Colonic mucosa (tissue), 4 donors: ENCODE results near the gene BMPER. TPM values are rescaled to one million over a fixed set of nuclear protein-coding genes. Genes with fewer than 3 reads are reported as not detected.
A peak's percentile ranks its signal among the peaks of the same experiment; 100 is the strongest.

Experiments used
- DNase-seq: peaks from one replicate; pipeline ENCODE4 v3.0.0-alpha.2; 2020
- H3K27ac ChIP-seq: fragments of 200-600 bp; one replicate; pipeline ENCODE4 v1.8.0; 2021
- H3K27me3 ChIP-seq: fragments of 200-600 bp; one replicate; pipeline ENCODE4 v1.8.0; 2021
- H3K36me3 ChIP-seq: fragments of 200-600 bp; one replicate; pipeline ENCODE4 v1.8.0; 2021
- H3K4me1 ChIP-seq: fragments of 200-600 bp; one replicate; pipeline ENCODE4 v1.8.0; 2021; ENCODE audit warnings: mild to moderate bottlenecking
- H3K4me3 ChIP-seq: fragments of 200-600 bp; one replicate; pipeline ENCODE4 v1.8.0; 2021
- H3K9ac ChIP-seq, 2 donors: one replicate each; pipeline ENCODE4 v1.7.0; 2013; ENCODE audit warnings: control low read depth in 2 of 2, low read depth in 2 of 2, low read length in 2 of 2
- H3K9me3 ChIP-seq: fragments of 200-600 bp; one replicate; pipeline ENCODE4 v1.8.0; 2021
- intact Hi-C: fragments of 100-400 bp; cut with DNase I; formaldehyde crosslinking; loops from one replicate; pipeline ENCODE4 v1.14.1; 2022
- total RNA-seq, 2 donors: library from RNA; stranded (reverse); fragmentation: NEBNext Ultra II Directional in 1 of 2; extraction: Animal tissue kit (Norgen Biotek cat#: 25700) in 1 of 2; gene quantifications; one replicate each; pipeline ENCODE4 v1.2.1, GENCODE V29; 2021
- TF ChIP-seq, protein P1 (sequence below): fragments of 200-600 bp; IDR thresholded peaks from one replicate; pipeline ENCODE4 v1.8.0; 2022; ENCODE audit warnings: antibody characterized with exemption, mild to moderate bottlenecking
- donor health status: healthy.
- donor health status: DM: no; HTN: no; CAD: no.
- donor health status: DM: no; HTN: no; CAD: no.

BMPER gene
- total RNA-seq, 2 donors from 2014 or later = 0.85 to 1.3 TPM

DNA sequence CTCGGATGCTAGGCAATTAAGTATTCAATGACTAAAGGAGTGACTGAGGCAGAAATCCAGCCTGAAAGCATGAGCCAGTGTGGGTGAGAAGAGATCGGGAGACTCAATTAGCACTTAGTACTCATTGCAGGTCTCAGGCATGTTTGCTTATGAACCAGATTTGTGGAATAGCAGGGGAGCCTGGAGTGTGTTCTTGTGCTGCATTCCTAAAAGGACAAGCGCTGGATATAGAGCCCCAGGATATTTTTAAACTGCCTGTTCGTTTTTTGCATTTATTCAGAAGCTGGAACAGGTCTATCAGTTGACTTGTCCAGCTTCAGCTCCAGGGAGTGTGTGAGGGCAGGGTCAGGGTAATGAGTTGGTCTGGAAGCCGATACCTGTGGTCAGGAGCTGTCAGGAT is 120.3 kb downstream of the BMPER start:
- no peak overlapping the region for H3K9ac ChIP-seq
- TF ChIP-seq, protein P1, sequence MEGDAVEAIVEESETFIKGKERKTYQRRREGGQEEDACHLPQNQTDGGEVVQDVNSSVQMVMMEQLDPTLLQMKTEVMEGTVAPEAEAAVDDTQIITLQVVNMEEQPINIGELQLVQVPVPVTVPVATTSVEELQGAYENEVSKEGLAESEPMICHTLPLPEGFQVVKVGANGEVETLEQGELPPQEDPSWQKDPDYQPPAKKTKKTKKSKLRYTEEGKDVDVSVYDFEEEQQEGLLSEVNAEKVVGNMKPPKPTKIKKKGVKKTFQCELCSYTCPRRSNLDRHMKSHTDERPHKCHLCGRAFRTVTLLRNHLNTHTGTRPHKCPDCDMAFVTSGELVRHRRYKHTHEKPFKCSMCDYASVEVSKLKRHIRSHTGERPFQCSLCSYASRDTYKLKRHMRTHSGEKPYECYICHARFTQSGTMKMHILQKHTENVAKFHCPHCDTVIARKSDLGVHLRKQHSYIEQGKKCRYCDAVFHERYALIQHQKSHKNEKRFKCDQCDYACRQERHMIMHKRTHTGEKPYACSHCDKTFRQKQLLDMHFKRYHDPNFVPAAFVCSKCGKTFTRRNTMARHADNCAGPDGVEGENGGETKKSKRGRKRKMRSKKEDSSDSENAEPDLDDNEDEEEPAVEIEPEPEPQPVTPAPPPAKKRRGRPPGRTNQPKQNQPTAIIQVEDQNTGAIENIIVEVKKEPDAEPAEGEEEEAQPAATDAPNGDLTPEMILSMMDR = no peak
- H3K4me1 ChIP-seq = no peaks in the 10 kb centered on the region
- no peaks in the 10 kb centered on the region for H3K27me3 ChIP-seq
- H3K36me3 ChIP-seq = no peaks in the 10 kb centered on the region
- intact Hi-C loops = no loop called here
- no peak for DNase-seq
- H3K9me3 ChIP-seq = no peaks in the 10 kb centered on the region
- H3K4me3 ChIP-seq = no peak overlapping the region
- no peak overlapping the region for H3K27ac ChIP-seq

DNA sequence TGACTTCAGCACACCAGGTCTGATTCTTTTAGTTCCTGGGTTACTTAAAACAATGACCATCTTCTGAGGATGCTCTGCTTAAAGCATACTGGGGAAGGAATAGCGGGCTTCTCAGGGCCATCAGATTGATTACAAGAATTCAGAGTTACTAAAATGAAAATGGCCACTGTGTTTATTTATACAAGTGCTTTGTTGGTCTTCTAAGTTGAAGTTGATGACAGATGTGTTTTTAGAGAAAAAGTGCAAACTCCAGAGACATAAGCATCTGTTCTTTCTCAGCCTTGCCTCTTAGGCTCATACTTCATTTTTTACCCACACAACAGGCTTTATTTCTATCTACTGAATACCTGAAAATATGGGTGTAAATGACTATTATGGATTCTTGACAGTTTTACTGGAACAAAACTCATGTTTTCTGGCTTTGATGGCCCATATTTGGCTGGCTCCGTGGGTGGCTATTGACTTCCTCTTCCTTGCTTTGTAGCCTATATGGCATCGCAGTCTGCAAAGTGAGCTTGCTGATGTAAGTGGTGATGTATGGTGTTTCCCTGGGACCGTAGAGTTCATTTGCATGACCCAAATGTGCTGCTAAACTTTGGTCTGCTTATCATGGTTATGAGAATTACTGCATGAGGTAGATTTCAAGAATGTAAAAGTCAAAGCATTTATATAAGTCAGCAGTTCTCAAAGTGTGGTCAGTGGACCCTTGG is 121.3 kb downstream of the BMPER start:
- Histone ChIP-seq H3K9me3 (no peaks in the 10 kb centered on the region), H3K36me3 (no peaks in the 10 kb centered on the region), H3K4me3 (no peak overlapping the region), H3K27me3 (no peaks in the 10 kb centered on the region), H3K4me1 (no peaks in the 10 kb centered on the region), H3K9ac (no peak overlapping the region), H3K27ac (no peak overlapping the region)
- no peak for DNase-seq
- intact Hi-C loops = no loop called here
- TF ChIP-seq, protein P1 = no peak

DNA sequence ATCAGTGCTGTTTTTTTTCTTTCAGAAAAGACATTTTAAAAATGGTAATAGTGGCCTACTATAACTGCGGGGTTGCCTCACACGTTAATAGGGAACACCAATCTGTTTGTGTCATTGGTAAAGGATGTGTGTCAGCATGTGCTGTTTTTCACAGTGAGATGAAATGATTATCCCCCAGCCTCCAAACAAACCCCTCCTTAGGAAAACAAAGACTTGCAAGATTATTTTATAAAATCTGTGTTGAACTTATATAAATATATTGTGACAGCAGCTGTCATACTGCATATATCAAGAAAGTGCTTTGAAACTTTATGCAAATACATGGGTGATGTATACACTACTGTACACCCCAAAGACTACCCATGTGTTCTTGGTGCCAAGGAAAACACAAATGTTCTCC is 125.8 kb downstream of the BMPER start:
- Histone ChIP-seq H3K9me3 (no peaks in the 10 kb centered on the region), H3K9ac (no peak overlapping the region), H3K4me1 (no peaks in the 10 kb centered on the region), H3K27ac (no peak overlapping the region), H3K27me3 (no peaks in the 10 kb centered on the region), H3K36me3 (no peaks in the 10 kb centered on the region), H3K4me3 (no peak overlapping the region)
- intact Hi-C loops = no loop called here
- TF ChIP-seq, protein P1 = no peak
- DNase-seq = no peak

DNA sequence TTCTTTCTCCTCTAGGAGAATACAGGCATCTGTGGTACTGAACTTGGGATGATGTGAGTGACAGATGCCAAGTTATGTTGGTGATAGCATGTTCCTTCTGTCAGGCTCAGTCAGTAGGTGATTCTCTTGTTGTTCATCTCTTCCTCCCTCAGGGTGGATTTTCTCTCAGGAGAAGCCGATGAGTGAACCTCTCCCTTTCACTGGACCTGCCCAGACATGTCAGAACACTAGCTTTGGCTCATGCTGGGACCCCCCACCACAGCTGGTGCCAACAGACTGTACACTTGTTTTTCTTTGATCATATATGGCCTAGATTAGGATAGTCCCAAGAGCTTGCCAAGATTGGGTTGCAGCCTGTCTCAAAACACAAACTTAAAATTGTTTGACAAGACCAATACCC is 129.4 kb downstream of the BMPER start:
- no peak for DNase-seq
- TF ChIP-seq, protein P1 = no peak
- Histone ChIP-seq H3K36me3 (no peaks in the 10 kb centered on the region), H3K9me3 (no peaks in the 10 kb centered on the region), H3K9ac (no peak overlapping the region), H3K27ac (no peak overlapping the region), H3K4me3 (no peak overlapping the region), H3K27me3 (no peaks in the 10 kb centered on the region), H3K4me1 (no peaks in the 10 kb centered on the region)
- intact Hi-C loops = no loop called here

DNA sequence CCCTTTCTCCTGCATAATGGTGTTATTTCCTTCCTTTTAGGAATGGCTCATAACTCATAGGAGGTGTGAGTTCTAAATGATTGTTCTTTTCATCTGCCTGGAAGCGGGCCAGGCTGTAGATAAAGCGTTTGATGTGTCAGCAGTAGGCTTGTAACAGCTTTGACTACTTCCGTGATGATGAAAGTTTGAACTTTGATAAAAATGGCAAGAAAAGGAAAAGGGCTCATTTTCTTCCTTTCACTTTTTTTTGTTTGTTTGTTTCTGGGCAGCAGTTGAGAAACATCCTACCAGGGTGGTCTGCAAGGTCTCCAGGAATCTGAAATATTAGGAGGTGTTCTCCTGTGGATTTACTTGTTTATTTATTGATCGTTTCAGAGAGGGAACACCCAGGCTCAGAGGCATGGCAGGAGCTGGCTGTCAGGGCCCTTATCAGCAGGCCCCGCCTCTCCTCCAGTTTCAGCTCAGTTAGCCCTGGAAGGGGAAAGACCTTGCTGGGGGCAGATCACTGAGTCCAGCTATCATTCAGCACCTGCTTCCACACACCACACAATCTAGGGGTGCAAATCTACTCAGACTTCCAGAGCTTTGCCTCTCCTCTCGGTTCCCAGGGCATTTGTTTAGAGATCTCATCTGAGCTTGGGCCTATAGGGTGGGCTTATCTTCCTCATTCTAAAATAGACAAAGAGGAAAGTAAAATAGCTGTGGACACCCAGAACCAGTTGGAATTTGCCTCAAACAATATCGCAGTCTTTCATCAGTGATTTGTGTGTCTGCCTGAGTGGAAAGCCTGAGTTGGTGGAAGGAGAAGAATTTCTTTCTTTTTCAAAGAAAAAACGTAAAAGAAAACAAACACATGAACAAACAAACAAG is 130.9 kb downstream of the BMPER start:
- peak; percentile 90 for DNase-seq

More for the DNA sequence above, 130.9 kb downstream of the BMPER start:
- intact Hi-C loops = no loop called here
- H3K4me3 ChIP-seq = no peak overlapping the region
- H3K4me1 ChIP-seq = no peaks in the 10 kb centered on the region
- H3K27me3 ChIP-seq = no peaks in the 10 kb centered on the region
- H3K27ac ChIP-seq = peak overlapping the region; percentile 48
- no peaks in the 10 kb centered on the region for H3K36me3 ChIP-seq
- peak overlapping the region in 1 of 2 donors; percentile 38 for H3K9ac ChIP-seq
- TF ChIP-seq, protein P1 = no peak
- no peaks in the 10 kb centered on the region for H3K9me3 ChIP-seq
